ENCODE results near the gene PLXNB2.

- TF ChIP-seq CTCF (conservative IDR thresholded peaks at IDR 0.05; ENCODE audit: low read depth, low read length) (peak; percentile 87), EZH2 (IDR thresholded peaks at IDR 0.05; ENCODE audit: borderline replicate concordance, low read depth, low read length, poor library complexity, severe bottlenecking) (no peak)
Measured at GRCh38 chr22:50276143-50276542, 31.3 kb downstream of the PLXNB2 start.

Data from A673 (cell line).